Cardiac fibroblast (primary cell): Measurements from ENCODE around the gene FAM3D.
"Not testable (repeated sequence)": the region's sequence is repeated elsewhere in the genome, so short reads cannot be mapped to it uniquely, and the experiment has no call there.

Experiments used
- DNase-seq, 2 donors: peaks; one replicate each; pipeline versions ENCODE4 v3.0.0 to v3.0.0-alpha.2; 2010; ENCODE audit warnings: low read depth in 2 of 2
- H3K4me3 ChIP-seq, 2 donors: replicated peaks in 1 of 2; 1 replicate in 1 of 2; 2 replicates in 1 of 2; pipeline ENCODE4 v1.5.1; 2011; ENCODE audit warnings: low read depth in 2 of 2, low read length in 2 of 2, mild to moderate bottlenecking in 2 of 2, moderate library complexity in 1 of 2
- CTCF ChIP-seq: IDR thresholded peaks from one replicate; pipeline ENCODE4 v1.5.1; 2011; ENCODE audit warnings: low read depth, mild to moderate bottlenecking, low read length, inconsistent platforms

FAM3D gene

GRCh38 chr3:58683001-58683458 is 16.5 kb upstream of the FAM3D start:
- no peak for DNase-seq
- no peak for TF ChIP-seq CTCF
- no peak overlapping the region for H3K4me3 ChIP-seq

GRCh38 chr3:58681863-58682262 is 15.3 kb upstream of the FAM3D start:
- no peak overlapping the region for H3K4me3 ChIP-seq
- no peak for TF ChIP-seq CTCF
- DNase-seq, result no peak

DNA sequence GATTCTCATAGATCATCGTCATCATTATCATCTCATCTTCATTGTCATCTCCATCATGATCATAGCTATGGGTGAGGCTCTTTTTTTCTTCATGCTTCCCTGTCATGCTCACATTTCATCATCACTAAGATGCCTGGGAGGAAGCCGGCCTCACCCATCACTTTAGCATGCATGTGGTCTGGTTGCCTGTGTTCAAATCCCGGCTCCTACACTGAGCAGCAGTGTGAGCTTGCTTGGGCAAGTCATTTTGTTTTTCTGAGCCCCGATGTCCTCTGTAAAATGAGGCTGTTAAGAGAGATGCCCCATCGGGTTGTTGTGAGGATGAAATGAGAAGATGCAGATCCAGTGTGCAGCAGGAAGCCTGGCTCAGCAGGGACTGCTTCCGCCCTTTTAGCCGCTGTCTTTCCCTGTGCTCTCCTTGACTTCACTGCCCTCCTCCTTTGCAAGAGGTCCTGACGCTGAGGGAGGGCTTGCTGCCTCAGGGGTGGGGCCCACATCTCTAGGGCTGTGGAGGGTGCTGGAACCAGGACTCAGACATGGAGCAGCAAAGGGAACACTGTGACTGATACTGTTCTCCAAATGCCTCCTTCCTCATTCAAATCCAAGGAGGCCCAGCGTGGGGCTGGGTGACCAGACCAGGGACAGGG is 14.4 kb upstream of the FAM3D start:
- H3K4me3 ChIP-seq, result no peak overlapping the region
- no peak for DNase-seq

GRCh38 chr3:58679974-58680666 is 13.5 kb upstream of the FAM3D start:
- no peak for DNase-seq
- no peak for TF ChIP-seq CTCF
- no peak overlapping the region for H3K4me3 ChIP-seq

More for the DNA sequence above, 14.4 kb upstream of the FAM3D start:
- no peak for TF ChIP-seq CTCF

DNA sequence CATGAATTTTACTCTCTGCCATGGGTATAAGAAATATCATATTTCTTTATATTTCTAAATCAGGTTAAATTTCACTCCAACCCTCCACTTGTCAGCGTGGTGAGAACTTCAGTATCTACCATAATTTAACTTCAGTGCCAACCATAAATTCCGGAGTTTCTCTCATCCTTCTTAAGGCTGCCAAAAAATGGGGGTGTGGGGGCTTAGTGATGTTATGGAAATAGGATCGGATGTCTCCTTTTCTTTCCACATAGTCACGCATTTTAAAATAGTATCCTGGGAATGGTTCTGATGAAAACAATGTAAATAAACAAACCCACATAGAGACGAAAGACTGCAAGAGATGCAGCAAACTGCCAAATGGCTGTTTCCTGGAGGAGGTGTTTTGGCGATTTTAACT is 12.9 kb upstream of the FAM3D start:
- no peak overlapping the region for H3K4me3 ChIP-seq
- TF ChIP-seq CTCF, result no peak
- no peak for DNase-seq

DNA sequence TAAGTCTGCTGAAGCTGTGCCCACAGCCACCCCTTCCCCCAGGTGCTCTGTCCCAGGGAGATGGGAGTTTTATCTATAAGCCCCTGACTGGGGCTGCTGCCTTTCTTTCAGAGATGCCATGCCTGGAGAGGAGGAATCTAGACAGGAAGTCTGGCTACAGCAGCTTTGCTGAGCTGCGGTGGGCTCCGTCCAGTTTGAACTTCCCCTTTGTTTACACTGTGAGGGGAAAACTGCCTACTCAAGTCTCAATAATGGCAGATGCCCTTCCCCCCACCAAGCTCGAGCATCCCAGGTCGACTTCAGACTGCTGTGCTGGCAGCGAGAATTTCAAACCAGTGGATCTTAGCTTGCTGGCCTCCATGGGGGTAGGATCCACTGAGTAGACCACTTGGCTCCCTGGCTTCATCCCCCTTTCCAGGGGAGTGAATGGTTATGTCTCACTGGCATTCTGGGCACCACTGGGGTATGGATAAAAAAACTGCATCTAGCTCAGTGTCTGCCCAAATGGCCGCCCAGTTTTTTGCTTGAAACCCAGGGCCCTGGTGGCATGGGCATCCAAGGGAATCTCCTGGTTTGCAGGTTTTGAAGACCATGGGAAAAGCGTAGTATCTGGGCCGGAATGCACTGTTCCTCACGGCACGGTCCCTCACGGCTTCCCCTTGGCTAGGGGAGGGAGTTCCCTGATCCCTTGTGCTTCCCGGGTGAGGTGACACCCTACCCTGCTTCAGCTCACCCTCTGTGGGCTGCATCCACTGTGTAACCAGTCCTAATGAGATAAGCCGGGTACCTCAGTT is 11.8 kb upstream of the FAM3D start:
- not testable (repeated sequence) for DNase-seq, H3K4me3 ChIP-seq

GRCh38 chr3:58672880-58673279 is 6.3 kb upstream of the FAM3D start:
- TF ChIP-seq CTCF, result no peak
- H3K4me3 ChIP-seq, result no peak overlapping the region
- no peak for DNase-seq
